Globus pallidus (tissue), 1 donor: ENCODE results near the gene MR1.
A peak's percentile ranks its signal among the peaks of the same experiment; 100 is the strongest.

Experiments
- DNase-seq: peaks from one replicate; pipeline ENCODE4 v3.0.0-alpha.2; 2015; ENCODE audit warnings: low spot score

Gene MR1

DNA sequence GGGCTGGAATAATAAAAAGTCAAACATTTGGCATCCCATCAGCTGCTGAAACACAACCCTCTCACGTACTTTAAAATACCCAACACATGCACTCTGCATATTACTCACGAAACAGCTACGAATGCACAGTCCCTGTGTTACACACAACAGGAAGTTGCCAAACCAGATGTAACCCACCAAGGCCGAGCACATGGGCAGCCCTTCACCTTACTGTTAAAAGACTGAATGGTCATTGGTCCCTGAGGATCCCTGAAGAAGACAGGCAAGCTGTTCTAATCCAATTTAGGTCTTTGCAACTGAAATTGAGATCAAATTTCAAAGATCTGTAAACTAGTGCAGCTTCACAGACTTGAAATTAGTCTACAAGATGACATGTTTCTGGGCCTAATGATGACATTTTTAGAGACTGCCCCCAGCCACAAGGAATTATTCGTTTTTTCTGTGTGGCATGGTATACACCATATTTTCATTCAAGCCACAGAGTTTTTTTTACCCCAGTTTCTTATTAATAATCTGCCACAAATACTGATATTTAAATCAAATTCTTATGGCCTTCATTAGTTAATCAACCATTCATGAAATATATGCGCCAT lies 29.1 kb downstream of the MR1 start:
- no peak for DNase-seq

DNA sequence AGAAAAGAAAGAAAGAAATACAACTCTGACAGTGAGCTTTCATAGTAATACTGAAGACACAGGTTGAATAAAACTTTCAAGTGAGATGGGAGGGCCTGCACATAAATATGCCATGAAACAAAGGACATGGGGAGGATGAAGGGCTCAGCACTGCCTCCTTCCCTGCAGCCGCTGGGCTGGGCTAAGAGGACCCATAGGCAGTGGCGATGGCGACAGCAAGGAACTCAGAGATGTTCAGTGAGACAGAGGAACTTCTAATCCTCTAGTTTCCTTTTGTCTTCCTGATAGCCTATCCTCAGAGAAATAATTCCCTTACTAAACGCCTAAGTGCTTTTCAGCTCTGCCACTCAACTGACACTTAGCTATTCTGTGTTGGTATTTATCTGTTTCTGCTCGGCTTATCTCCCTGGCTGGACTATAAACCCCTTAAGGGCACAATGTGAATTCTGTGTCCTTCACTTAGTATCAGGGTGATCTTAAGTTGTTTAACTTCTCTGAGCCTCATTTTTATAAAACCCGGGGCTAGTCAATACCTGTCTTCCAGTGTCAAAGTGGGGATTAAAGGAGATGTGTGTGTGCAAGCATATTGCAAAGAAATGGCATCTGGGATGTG lies 30.3 kb downstream of the MR1 start:
- no peak for DNase-seq

DNA sequence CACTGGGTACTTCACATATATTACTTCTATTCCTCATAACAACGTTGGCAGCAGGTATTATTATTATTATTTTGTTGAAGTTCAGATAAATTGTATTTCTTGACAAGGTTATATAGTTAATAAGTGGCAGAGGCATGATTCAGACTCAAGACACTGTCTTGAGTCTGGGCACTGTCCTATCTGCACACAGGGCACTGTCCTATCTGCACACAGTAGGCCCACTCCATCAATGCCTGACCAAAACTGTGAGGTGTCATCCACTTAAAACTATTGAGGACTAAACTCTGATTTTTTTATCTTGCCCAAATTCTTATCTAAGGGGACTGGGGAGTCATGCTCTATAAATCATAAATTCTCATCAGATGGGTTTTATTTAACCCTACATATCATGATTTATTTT lies 30.9 kb downstream of the MR1 start:
- no peak for DNase-seq

DNA sequence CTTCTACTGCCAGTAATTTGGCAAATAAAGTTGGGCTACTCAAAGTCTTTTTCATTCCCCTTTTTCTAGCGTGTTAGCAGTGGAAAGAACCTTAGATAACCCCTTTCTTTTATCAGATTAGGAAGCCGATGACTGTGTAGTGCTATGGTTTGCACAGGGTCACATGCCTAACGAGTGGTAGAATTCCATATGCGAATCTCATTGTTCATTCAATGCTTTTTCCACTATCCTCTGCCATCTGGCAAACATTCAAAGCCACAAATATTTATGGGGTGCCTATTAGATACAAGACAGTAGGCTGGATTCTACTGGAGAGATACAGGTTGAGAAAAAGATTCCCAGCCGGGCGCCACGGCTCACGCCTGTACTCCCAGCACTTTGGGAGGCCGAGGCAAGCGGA lies 39.9 kb downstream of the MR1 start:
- no peak for DNase-seq

DNA sequence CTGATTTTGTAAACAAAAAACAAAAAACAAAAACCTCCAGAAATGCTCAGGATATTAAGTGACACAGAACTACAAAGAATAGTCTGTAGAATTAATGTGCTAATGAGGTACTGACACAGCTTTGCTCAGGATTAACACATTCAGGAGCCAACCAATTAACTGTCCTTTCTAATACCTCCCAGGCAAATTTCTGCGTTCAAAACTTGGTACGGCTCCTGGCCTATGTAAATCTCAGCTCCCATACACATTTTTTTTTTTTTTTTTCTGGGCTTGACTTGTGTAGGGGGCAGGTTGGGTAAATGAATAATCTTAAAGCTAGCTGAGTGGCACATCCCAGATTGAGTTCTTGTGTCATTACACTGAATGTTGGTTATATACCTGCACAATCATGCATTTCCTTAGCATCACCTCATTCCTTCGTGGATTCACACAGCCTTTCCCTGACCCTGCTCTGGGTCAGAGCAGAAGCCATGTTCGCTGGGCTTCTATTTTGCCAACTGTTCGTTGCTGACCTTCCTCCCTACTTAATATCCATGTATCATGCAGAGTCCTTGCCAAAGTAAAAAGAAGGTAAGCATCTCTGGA lies 42.1 kb downstream of the MR1 start:
- DNase-seq, result no peak

DNA sequence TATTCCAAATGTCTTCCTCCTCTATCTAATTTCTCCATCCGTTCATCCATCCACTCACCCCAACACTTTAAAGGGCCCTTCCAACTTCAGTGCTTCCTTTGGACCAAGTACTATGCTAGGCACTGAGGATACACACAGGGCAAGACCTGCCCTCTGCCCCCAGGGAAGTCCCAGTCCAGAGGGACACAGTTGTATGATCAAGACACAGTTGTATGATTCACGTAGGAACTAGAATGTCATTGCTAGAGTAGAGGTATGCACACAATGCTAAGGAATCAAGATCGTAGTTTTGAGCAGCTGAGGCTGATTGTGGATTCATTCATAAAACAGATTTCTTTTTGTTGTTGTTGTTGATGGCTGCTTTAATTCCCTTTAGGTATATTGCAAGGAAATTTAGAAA lies 43.1 kb downstream of the MR1 start:
- DNase-seq, result no peak

DNA sequence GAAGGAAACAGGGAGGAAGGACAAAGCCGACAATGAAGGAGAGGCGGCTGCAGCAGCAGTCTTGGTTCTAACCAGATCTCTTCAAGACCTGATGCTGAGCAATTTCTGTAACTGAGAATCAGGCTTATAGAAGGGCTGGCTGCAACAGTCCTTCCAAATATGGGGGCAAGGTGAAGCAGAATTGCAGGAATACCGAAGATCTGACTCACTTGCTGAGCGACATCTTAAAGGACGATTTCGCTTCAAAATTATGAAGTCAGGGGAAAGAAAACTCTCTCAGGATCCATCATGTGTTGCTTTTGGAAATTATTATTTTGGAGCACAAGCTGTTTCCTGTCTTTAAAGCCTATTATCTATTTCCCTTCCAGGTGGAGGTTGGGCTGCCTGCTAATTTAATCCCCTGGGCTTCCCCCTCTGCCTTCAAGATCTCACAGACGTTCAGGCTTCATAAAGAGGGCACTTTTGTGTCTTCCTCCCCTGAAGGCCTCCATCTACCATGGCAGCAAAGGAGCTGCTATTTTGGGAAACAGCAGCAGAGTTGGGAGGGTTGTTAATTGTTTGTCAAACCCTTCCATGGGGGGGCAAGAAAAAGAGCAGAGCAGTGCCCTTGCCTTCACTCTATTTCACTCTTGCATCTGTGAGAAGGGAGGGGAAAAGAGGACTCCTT lies 43.9 kb downstream of the MR1 start:
- DNase-seq, result no peak

DNA sequence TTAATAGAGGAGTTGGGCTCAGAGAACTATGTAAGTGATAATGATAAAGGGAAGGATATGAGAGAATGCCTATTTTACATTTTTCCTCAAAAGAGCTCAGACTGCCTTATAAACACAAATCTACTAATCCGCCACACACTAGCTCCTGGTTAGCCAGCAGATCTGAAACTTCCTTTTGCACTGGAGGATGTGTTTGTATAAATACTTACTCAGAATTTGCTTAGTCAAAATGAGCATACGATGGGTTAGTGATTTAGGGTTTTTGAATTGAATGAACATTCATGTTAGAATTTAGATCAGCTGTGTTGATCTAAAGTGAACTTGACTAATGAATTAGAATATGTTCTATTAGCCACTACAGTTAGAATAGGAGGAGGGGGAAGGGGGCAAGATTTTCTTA lies 45.6 kb downstream of the MR1 start:
- DNase-seq, result no peak

DNA sequence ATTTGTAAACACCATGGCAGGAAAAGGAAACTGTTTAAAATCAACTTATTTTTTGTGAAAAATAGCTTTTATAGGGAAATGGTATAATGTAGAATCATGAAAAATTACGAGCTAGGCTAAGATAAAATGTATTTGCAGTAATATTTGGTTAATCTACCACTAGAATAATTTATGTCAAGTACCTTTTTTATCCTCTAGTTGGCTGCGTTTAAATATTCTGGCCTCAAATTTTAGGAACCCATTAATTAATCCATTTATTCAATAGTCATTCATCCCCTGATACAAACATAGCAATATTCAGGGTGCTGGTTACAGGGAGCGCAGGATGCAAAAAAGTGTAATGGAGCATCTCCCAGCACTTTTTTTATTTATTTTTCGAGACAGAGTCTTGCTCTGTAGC lies 46.1 kb downstream of the MR1 start:
- DNase-seq, result no peak

DNA sequence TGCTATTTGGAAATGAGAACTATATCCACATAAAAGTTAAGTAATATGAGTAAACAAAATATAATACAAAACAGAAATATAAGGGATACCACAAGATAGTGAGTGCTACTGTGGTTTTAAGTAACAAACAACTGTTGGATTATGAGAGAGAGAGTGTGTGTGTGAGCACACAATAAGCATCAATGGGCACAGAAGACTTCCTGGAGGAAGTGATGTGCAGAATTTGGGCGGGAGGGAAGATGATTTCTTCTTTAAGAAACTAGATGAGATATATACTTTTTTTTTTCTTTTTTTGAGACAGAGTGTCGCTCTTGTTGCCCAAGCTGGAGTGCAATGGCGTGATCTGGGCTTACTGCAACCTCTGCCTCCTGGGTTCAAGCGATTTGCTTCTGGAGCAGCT lies 46.8 kb downstream of the MR1 start:
- no peak for DNase-seq

DNA sequence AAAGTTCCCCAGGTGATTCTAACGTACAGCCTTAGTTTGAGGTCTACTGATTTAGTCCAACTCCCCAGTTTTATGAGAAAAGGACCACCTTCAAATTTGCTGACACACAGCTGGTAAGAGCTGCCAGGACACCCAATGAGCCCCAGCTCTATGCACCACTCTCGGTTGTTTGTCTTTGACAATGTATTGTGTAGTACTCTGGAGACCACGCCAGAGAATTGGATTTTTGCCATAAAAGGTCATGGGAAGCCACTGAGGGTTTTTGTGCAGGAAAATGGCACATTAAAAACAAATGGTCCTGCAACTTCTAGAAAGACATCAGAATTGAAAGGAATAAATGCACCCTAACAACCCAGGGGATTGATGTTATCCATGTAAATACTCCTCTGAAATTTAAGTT lies 47.6 kb downstream of the MR1 start:
- no peak for DNase-seq

DNA sequence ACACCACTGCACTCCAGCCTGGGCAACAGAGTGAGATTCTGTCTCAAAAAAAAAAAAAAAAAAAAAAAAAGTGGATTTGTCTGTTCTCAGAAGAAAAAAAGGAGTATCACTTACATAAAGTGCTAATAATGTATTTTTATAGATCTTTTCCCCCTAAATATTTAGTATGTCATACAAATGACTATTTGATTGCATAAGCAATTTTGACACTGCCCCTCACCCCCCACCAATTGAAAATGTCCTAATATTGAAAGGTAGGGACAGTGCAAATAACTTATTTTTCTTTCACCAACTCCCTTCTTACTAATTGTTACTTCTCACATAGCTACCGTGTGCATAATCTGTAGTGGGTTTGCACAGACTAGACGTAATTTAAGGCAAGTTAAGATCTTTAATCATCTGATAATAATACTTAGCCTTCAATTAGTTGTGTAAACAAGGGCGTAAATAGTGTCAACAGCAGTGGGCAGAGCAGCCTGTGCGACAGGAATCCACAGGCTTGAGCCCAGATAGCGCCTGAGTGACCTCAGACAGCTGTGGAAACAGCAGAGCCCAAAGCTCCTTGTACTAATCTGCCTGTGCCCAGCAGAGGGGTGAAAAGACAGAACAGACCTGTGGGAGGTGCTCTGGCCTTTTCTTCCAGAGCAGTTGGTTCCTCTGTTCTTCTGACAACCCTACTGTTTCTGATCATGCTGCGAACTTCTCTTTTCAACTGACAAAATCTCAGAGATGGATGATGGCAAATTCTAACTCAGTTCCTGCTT lies 50.2 kb downstream of the MR1 start:
- peak; percentile 40 for DNase-seq

DNA sequence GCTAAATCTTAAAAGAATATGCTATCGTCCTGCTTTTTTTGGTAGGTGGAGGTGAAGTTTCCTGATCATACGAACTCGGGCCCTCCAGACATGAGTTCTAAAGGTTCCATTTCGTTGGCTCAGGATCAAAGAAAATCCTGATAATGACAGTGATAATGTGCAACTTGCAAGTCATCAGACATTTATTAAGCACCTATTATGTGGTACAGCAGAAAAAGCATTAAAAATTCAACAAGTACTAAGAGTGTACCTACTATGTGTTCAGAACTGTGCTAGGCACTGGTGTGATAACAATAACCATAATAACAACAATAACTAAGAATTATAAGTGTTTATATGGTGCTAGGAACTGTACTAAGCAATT lies 50.8 kb downstream of the MR1 start:
- DNase-seq, result no peak

DNA sequence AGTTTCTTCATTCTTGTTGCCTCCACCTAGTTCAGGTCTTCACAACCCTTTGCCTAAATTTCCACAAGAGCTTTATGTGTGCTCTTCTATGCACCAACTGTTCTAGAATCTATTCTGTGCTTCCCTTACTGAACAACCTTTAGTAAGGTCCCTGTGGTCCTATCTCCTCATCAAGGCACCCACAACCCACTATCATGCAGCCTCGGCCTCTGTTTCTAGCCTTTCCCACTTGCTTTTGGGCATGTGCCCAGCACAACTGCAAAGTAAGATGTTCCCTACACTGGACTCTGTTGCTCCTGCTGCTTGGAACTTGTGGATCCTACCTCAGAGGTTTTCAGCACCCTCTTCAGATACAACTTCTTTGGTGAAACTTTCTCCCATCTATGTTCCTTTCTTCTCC lies 52.3 kb downstream of the MR1 start:
- DNase-seq, result no peak

DNA sequence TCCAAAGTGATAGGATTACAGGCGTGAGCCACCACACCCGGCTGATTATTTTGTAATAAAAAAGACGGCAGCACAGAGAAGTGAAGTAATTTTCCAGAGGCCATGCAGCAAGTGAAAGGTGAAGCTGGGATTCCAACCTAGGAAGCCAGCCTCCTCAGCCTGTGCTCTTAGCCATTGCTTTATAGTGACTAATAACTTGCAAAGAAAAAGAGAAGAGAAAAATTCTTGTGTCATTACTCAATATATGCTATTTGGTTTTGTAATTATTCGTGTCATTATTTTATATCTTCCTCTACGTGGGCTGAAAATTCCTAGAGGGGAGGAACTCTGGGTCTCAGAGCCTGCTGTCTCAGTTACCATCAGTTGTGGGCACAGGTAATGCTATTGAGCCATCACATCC lies 53.1 kb downstream of the MR1 start:
- no peak for DNase-seq

DNA sequence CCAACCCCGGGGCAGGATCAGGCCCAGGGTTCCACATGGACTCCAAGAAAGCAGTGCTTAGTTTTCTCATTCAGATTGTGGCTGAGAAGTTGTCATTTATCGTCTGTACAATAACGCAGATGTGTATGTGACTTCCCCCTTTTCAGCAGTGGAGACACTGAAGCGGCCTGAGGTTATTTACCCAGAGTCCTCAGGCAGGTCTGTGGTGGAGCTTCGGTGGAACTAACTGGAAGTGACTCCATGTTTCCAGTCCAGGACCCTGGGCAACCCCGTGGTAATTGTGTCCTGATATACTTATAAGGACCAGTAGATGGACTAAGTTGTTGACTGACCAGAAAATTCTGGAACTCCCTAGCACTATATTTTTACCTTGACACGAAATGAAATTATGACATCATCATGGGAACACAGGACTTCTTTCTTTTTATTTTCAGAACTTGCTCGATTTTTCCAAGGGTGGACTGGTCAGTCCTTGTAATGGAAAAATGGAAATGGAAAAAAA lies 53.7 kb downstream of the MR1 start:
- DNase-seq, result no peak

DNA sequence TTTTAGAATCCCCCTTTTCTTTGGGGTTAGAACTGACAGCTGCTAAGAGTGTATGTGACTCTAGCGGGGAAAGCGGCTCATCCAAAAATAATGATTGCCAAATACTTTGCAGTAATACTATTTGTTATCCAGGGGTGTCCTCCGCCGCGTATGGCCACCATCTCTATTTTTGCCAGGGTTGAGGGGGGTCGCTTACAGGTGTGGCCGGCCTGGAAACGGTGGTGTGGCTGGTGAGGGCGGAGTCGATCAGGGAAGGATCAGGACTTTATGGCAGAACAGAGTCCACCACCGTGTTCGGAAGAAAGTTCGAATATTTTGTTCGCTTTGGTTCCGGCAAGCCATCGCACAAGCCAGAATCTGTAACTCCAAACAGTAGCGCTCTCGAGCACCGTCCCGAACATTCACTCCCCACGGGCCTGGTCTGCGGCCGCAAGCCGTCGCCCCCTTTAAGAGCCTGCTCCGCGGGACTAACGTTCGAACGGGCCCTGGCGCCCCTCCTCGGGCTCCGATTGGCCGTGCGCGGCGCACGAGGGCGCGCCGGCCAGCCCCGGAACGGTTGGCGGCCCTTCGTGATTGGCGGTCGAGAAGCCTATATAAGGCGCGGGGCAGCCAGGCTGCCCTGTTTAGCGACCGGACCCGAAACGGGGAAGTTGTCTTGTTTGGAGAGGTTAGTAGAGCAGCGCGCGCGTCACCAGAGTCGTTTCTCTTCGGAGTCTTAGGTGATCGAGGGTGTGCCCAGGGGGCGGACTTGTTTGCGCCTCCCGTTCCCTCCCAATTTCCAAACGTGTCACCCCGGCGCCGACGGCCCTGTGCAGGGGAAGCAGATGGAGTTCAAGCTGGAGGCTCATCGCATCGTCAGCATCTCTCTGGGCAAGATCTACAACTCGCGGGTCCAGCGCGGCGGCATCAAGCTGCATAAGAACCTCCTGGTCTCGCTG lies 54.6 kb downstream of the MR1 start, which contains the start of gene IER5:
Gene IER5, plus strand, starts transcription at position 622 of the 938 bp plus-strand sequence. Its CDS starts 203 bp downstream, at position 825.
- DNase-seq, result peak; percentile 96

DNA sequence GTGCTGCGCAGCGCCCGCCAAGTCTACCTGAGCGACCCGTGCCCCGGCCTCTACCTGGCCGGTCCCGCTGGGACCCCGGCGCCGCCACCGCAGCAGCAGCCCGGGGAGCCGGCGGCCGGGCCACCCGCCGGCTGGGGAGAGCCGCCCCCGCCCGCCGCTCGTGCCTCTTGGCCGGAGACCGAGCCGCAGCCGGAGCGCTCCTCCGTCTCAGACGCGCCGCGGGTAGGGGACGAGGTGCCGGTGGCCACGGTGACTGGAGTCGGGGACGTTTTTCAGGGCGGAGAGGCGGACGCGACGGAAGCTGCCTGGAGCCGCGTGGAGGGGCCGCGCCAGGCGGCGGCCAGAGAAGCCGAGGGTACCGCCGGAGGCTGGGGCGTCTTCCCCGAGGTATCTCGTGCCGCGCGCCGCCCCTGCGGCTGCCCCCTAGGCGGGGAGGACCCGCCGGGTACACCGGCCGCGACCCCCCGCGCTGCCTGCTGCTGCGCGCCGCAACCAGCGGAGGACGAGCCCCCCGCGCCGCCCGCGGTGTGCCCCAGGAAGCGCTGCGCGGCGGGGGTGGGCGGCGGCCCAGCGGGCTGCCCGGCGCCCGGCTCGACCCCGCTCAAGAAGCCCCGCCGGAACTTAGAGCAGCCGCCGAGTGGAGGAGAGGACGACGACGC lies 55.4 kb downstream of the MR1 start:
- DNase-seq, result no peak

DNA sequence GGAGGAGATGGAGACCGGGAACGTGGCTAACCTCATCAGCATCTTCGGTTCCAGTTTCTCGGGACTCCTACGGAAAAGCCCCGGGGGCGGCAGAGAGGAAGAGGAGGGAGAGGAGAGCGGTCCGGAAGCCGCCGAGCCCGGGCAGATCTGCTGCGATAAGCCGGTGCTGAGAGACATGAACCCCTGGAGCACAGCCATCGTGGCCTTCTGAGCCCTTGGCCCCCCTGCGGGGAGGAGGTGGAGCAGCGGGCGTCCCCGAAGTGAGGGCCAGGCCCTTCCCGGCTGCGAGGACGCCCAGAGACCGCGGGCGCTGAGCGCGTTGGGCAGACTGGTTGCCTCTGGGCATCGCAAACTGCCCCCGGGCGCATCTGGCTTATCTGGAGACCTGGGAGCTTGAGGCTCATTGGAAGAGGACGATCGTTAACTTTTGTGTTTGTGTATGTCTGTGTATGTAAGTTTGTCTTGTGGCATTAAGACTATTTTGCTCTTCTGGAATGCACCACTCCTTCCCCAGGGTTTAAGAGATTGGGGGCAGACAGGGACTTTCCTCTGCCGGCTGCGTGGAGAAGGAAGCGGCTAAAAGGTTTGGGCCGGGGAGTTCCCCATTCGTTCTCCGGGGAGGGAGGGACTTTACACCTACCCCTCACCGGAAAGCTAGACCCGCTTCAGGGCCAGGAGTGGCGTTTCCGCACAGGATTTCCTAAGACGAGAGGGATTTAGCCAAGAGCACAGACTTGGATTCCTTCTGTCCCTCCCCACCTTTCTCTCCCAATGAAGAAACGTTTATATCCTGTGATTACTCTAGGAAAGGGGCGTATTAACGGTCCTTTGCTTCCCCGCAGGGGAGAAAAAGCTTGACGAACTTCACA lies 56.1 kb downstream of the MR1 start:
- DNase-seq, result peak; percentile 63

DNA sequence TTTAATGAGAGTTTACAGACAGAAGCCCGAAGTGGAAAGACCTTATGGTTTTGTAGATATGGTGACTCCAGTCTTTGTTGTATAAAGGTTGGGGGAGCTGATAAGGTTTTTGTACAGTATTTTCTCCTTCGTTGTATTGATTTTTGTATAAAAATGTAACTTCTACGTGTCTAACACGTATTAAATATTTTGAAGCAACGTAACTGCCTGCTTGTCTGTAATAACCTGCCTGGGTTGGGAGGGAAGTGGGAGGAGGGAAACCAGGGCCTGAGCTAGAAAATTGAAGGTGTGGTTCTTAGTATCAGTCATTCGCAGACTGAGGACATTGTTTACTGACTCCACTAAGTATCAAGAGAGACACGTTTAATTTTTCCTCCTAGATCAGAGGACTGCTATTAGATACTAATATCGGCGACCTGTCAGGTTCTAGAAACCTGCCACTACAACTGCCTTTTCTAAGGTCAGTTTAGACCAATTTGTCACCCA lies 56.9 kb downstream of the MR1 start:
- no peak for DNase-seq
